IMR-90 (cell line): ENCODE data around the gene SYNGR1. TPM values are rescaled to one million over a fixed set of nuclear protein-coding genes. Genes with fewer than 3 reads are reported as not detected.

Experiments used
- ATAC-seq: fragments of 200-7000 bp; cut with Tn5 transposase; 2 replicates; pipeline ENCODE4 v1.9.1; 2020; ENCODE audit warnings: low read depth, mild to moderate bottlenecking, moderate library complexity
- BruUV-seq: library from RNA; stranded (reverse); fragments of 400-500 nt; replicated peaks from 2 replicates; lab custom pipeline; 2021; lab: Mats Ljungman, UMichigan
- CTCF ChIA-PET: fragments of 300-600 bp; formaldehyde crosslinking; extraction: SDS; loops from one replicate; lab custom pipeline; 2021; ENCODE audit warnings: antibody characterized with exemption; lab: Yijun Ruan, JAX
- POLR2A ChIA-PET: fragments of 300-600 bp; sonication (Branson Sonifier 250); formaldehyde crosslinking; loops from one replicate; lab custom pipeline; 2022; ENCODE audit warnings: antibody characterized with exemption; ENCODE audit not compliant: unreplicated experiment; lab: Charles Lee
- DNase-seq: peaks from one replicate; pipeline ENCODE4 v3.0.0; 2013
- H2AFZ ChIP-seq: replicated peaks from 2 replicates; pipeline ENCODE3; 2013; ENCODE audit warnings: low read length, mild to moderate bottlenecking; ENCODE audit not compliant: poor library complexity
- H2AK5ac ChIP-seq: 2 replicates; pipeline ENCODE4 v1.6.1; 2013; ENCODE audit warnings: low read depth, low read length, inconsistent platforms
- H2AK9ac ChIP-seq: replicated peaks from 2 replicates; pipeline ENCODE3; 2013; ENCODE audit warnings: mild to moderate bottlenecking, low read depth, low read length, moderate library complexity; ENCODE audit not compliant: poor library complexity
- H2BK120ac ChIP-seq: 2 replicates; pipeline ENCODE4 v1.6.1; 2013; ENCODE audit warnings: low read depth, low read length, inconsistent platforms
- H2BK15ac ChIP-seq: 3 replicates; pipeline ENCODE4 v1.6.1; 2013; ENCODE audit warnings: low read depth, low read length, inconsistent platforms
- H2BK20ac ChIP-seq: 2 replicates; pipeline ENCODE4 v1.6.1; 2013; ENCODE audit warnings: low read depth, mild to moderate bottlenecking, inconsistent platforms, low read length, moderate library complexity
- H2BK5ac ChIP-seq: 2 replicates; pipeline ENCODE4 v1.6.1; 2013; ENCODE audit warnings: mild to moderate bottlenecking, low read depth, low read length, inconsistent platforms; ENCODE audit not compliant: poor library complexity, severe bottlenecking
- H3K14ac ChIP-seq: replicated peaks from 2 replicates; pipeline ENCODE4 v1.6.1; 2013; ENCODE audit warnings: low read depth, low read length, inconsistent platforms
- H3K18ac ChIP-seq: 2 replicates; pipeline ENCODE4 v1.6.1; 2013; ENCODE audit warnings: low read depth, low read length, control low read depth
- H3K23ac ChIP-seq: 2 replicates; pipeline ENCODE4 v1.6.1; 2013; ENCODE audit warnings: low read depth, low read length, inconsistent platforms
- H3K27ac ChIP-seq: 2 replicates; pipeline ENCODE4 v1.5.1; 2013; ENCODE audit warnings: mild to moderate bottlenecking, control low read depth, low read length; ENCODE audit not compliant: insufficient read depth
- H3K27me3 ChIP-seq: 2 replicates; pipeline ENCODE4 v1.6.1; 2013; ENCODE audit warnings: low read length; ENCODE audit not compliant: control insufficient read depth, insufficient read depth
- H3K36me3 ChIP-seq: 2 replicates; pipeline ENCODE4 v1.6.1; 2013; ENCODE audit warnings: low read length, mixed read lengths; ENCODE audit not compliant: control insufficient read depth, insufficient read depth
- H3K4ac ChIP-seq: 2 replicates; pipeline ENCODE4 v1.6.1; 2013; ENCODE audit warnings: low read depth, low read length, inconsistent platforms
- H3K4me1 ChIP-seq: 2 replicates; pipeline ENCODE4 v1.6.1; 2013; ENCODE audit warnings: low read length, mixed read lengths; ENCODE audit not compliant: control insufficient read depth, insufficient read depth
- H3K4me2 ChIP-seq: 2 replicates; pipeline ENCODE4 v1.6.1; 2013; ENCODE audit warnings: low read depth, mild to moderate bottlenecking, control low read depth, low read length, moderate library complexity
- H3K4me3 ChIP-seq: 2 replicates; pipeline ENCODE4 v1.5.1; 2013; ENCODE audit warnings: low read depth, mild to moderate bottlenecking, control low read depth, low read length, moderate library complexity; ENCODE audit not compliant: insufficient read depth
- H3K56ac ChIP-seq: 2 replicates; pipeline ENCODE4 v1.6.1; 2013; ENCODE audit warnings: low read length, inconsistent platforms; ENCODE audit not compliant: insufficient read depth; ENCODE audit errors: extremely low read depth
- H3K79me1 ChIP-seq, 2 experiments: 2 replicates each; pipeline ENCODE4 v1.6.1; 2013; ENCODE audit warnings: low read length in 2 of 2, inconsistent platforms in 1 of 2, low read depth in 1 of 2
- H3K9ac ChIP-seq: 2 replicates; pipeline ENCODE4 v1.6.1; 2013; ENCODE audit warnings: low read depth, low read length, control low read depth
- H3K9me1 ChIP-seq: 2 replicates; pipeline ENCODE4 v1.6.1; 2013; ENCODE audit warnings: low read length, inconsistent platforms; ENCODE audit not compliant: insufficient read depth
- H3K9me3 ChIP-seq: 2 replicates; pipeline ENCODE4 v1.6.1; 2013; ENCODE audit warnings: low read length; ENCODE audit not compliant: control insufficient read depth, insufficient read depth
- H4K20me1 ChIP-seq: 2 replicates; pipeline ENCODE4 v1.6.1; 2013; ENCODE audit warnings: low read length, inconsistent platforms; ENCODE audit not compliant: insufficient read depth
- H4K5ac ChIP-seq: 2 replicates; pipeline ENCODE4 v1.6.1; 2013; ENCODE audit warnings: mild to moderate bottlenecking, low read depth, low read length, control low read depth
- H4K8ac ChIP-seq, 2 experiments: 2 replicates each; pipeline ENCODE4 v1.6.1; 2013; ENCODE audit warnings: low read depth in 2 of 2, low read length in 2 of 2, control low read depth in 1 of 2, inconsistent platforms in 1 of 2
- H4K91ac ChIP-seq: 2 replicates; pipeline ENCODE4 v1.6.1; 2013; ENCODE audit warnings: low read depth, low read length, inconsistent platforms; ENCODE audit not compliant: insufficient read depth
- CEBPB ChIP-seq: IDR thresholded peaks from 2 replicates; pipeline ENCODE4 v1.6.1; 2012; ENCODE audit warnings: low read depth, low read length, improper control_type of control experiment
- FOS ChIP-seq: fragments of 150-350 bp; IDR thresholded peaks from 2 replicates; pipeline ENCODE4 v1.6.1; 2016; ENCODE audit warnings: low read depth, low read length
- NFE2L2 ChIP-seq: fragments of 150-350 bp; IDR thresholded peaks from 2 replicates; pipeline ENCODE4 v1.6.1; 2016; ENCODE audit warnings: low read depth, mild to moderate bottlenecking, low read length
- RCOR1 ChIP-seq: IDR thresholded peaks from 2 replicates; pipeline ENCODE4 v1.6.1; 2012; ENCODE audit warnings: mild to moderate bottlenecking, low read length, improper control_type of control experiment; ENCODE audit not compliant: insufficient replicate concordance
- RFX5 ChIP-seq: IDR thresholded peaks from 2 replicates; pipeline ENCODE4 v1.8.0; 2012; ENCODE audit warnings: low read depth, mild to moderate bottlenecking, low read length, moderate library complexity
- WGBS, 2 experiments: methylation state at CpG; one replicate each; pipeline versions ENCODE4 v1.1.5 to v1.1.7; 2013; ENCODE audit warnings: missing lambda C conversion rate in 2 of 2; ENCODE audit not compliant: insufficient read length in 1 of 2; ENCODE audit errors: extremely low coverage in 2 of 2; 5-methylcytosine and 5-hydroxymethylcytosine counted together
- dilution Hi-C: fragments of 300-500 bp; cut with HindIII; formaldehyde crosslinking; loops from one replicate; pipeline ENCODE4 v1.14.3; 2018; ENCODE audit warnings: low sequenced_read_pairs; ENCODE audit not compliant: unreplicated experiment
- in situ Hi-C: fragments of 300-500 bp; cut with MboI; formaldehyde crosslinking; loops from 3 replicates; pipeline ENCODE4 v1.14.3; 2019; ENCODE audit warnings: low sequenced_read_pairs, inconsistent platforms, mixed read lengths
- intact Hi-C: fragments of 100-400 bp; cut with micrococcal nuclease; formaldehyde crosslinking; loops from 2 replicates; pipeline ENCODE4 v1.10.0; 2022
- polyA plus RNA-seq, 3 experiments: library from polyadenylated mRNA; depleted of rRNA; stranded (reverse); fragments of >200 nt; gene quantifications; 2 replicates each; pipeline ENCODE4 v1.2.3, GENCODE V29; 2012; ENCODE audit warnings: low replicate concordance in 1 of 3
- total RNA-seq: library from RNA; depleted of rRNA; stranded (reverse); fragments of >200 nt; gene quantifications from 2 replicates; pipeline ENCODE4 v1.2.3, GENCODE V29; 2012

Gene SYNGR1
- total and polyA plus RNA-seq, 2 of the 4 experiments (the other 2 are of a cell fraction) = 6.3 to 81.5 TPM

DNA sequence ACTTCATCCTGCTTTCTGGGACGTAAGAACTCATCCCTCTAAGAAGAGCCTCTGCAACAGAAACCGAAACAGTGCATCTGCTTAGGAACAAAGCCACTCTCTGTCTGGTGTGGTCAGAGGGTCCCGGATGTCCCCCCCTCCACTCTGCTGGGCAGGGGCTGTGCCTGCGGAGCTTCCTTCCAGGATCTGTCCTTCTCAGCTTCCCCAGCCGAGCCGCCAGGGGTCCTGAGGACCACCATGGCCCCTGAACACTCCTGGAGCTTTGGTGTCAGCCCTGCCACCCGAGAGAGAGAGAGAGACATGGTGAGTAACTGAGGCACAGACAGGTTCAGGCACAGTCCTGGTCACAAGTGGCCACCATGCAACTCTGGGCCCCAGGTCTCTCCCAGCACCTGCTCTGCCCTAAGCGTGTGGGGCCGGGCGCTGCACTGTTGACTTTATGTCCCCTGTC is 82.6 kb downstream of the SYNGR1 start:
- CTCF ChIA-PET = no interaction called here

More for the DNA sequence above, 82.6 kb downstream of the SYNGR1 start:
- no peak for ATAC-seq
- no peak overlapping the region for H4K8ac ChIP-seq
- DNase-seq = no peak
- H4K20me1 ChIP-seq = no peaks in the 10 kb centered on the region; the same call in 1 of the 2 replicates
- no peak overlapping the region for H3K18ac ChIP-seq
- H3K56ac ChIP-seq = no peak overlapping the region
- H2AFZ ChIP-seq = no peak overlapping the region
- peaks cover 7% of the 10 kb centered on the region for H3K4me1 ChIP-seq
- H3K36me3 ChIP-seq = peaks cover 43% of the 10 kb centered on the region
- POLR2A ChIA-PET = no interaction called here
- H2BK20ac ChIP-seq = no peak overlapping the region
- H4K91ac ChIP-seq = no peak overlapping the region
- H3K9me1 ChIP-seq = 0 out of 2 replicates have a peak, but pooled peaks cover 8% of the 10 kb centered on the region
- no peaks in the 10 kb centered on the region for H3K9me3 ChIP-seq
- H3K27me3 ChIP-seq = no peaks in the 10 kb centered on the region
- in situ Hi-C loops = no loop called here
- TF ChIP-seq CEBPB (no peak), RFX5 (no peak), RCOR1 (no peak), FOS (no peak), NFE2L2 (no peak)
- intact Hi-C loops = loop anchor here (10.0 kb wide), 1 partner anchor 62 kb away; no protein-coding TSS in a partner anchor
- H3K4ac ChIP-seq = no peak overlapping the region
- no peak overlapping the region for H4K5ac ChIP-seq
- H3K4me2 ChIP-seq = no peak overlapping the region
- H2BK120ac ChIP-seq = no peak overlapping the region
- no peak overlapping the region for H3K27ac ChIP-seq
- WGBS, 2 experiments = 89% methylated on average over 3 of the region's 10 CpGs; no CpG with 5 or more reads in 1 of the 2 experiments
- no peak overlapping the region for H3K23ac ChIP-seq
- dilution Hi-C loops = no loop called here
- no peak overlapping the region for H2AK9ac ChIP-seq
- H3K14ac ChIP-seq = no peak overlapping the region
- H3K4me3 ChIP-seq = no peak overlapping the region
- no peak overlapping the region for H2AK5ac ChIP-seq
- H3K79me1 ChIP-seq = no peaks in the 10 kb centered on the region
- BruUV-seq = no TSS peak
- no peak overlapping the region for H3K9ac ChIP-seq
- no peak overlapping the region for H2BK5ac ChIP-seq
- no peak overlapping the region for H2BK15ac ChIP-seq
